Ishikawa (cell line): Measurements from ENCODE around the gene LIME1.

Source experiments
- EGR1 ChIP-seq: IDR thresholded peaks from 2 replicates; pipeline ENCODE4 v1.6.1; 2012
- EP300 ChIP-seq: IDR thresholded peaks from 2 replicates; pipeline ENCODE4 v1.6.1; 2012; ENCODE audit warnings: borderline replicate concordance
- FOXM1 ChIP-seq: IDR thresholded peaks from 2 replicates; pipeline ENCODE4 v1.6.1; 2012; ENCODE audit warnings: low read depth, borderline replicate concordance
- NFIC ChIP-seq: IDR thresholded peaks from 2 replicates; pipeline ENCODE4 v1.6.1; 2012
- RAD21 ChIP-seq: IDR thresholded peaks from 2 replicates; pipeline ENCODE4 v1.6.1; 2012; ENCODE audit warnings: low read depth
- TAF1 ChIP-seq: IDR thresholded peaks from 2 replicates; pipeline ENCODE4 v1.6.1; 2012; ENCODE audit warnings: low read depth, mild to moderate bottlenecking
- YY1 ChIP-seq: IDR thresholded peaks from 2 replicates; pipeline ENCODE4 v1.6.1; 2012; ENCODE audit warnings: low read depth
- TF ChIP-seq, protein P1 (sequence below): IDR thresholded peaks from 2 replicates; pipeline ENCODE4 v1.6.1; 2012
- TF ChIP-seq, protein P2 (sequence below): IDR thresholded peaks from 2 replicates; pipeline ENCODE4 v1.6.1; 2012
- TF ChIP-seq, protein P3 (sequence below): IDR thresholded peaks from 2 replicates; pipeline ENCODE4 v1.6.1; 2012; ENCODE audit warnings: low read depth, mild to moderate bottlenecking

DNA sequence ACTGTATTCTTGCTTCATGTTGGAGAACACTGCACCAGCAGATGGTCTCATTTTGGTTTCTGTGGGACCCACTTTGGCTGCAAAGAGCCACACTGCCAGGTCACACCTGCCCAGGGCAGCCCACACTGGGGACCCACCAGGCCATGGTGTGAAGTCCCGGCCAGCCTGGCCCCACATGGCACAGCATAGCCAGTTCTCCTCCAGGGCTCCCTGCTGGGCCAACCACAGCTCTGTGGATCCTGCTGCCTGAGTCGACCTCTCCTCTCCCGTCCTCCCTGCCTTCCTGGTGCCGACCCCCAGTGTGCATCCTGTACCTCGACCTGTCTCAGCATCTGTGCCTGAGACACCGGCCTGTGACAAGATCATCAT is 31.7 kb upstream of the LIME1 start:
- TF ChIP-seq EP300 (no peak), RAD21 (no peak), YY1 (no peak), NFIC (no peak), TAF1 (no peak), FOXM1 (no peak), EGR1 (no peak)
- TF ChIP-seq, protein P1, sequence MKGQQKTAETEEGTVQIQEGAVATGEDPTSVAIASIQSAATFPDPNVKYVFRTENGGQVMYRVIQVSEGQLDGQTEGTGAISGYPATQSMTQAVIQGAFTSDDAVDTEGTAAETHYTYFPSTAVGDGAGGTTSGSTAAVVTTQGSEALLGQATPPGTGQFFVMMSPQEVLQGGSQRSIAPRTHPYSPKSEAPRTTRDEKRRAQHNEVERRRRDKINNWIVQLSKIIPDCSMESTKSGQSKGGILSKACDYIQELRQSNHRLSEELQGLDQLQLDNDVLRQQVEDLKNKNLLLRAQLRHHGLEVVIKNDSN, result no peak
- TF ChIP-seq, protein P2, sequence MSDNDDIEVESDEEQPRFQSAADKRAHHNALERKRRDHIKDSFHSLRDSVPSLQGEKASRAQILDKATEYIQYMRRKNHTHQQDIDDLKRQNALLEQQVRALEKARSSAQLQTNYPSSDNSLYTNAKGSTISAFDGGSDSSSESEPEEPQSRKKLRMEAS, result no peak
- TF ChIP-seq, protein P3, sequence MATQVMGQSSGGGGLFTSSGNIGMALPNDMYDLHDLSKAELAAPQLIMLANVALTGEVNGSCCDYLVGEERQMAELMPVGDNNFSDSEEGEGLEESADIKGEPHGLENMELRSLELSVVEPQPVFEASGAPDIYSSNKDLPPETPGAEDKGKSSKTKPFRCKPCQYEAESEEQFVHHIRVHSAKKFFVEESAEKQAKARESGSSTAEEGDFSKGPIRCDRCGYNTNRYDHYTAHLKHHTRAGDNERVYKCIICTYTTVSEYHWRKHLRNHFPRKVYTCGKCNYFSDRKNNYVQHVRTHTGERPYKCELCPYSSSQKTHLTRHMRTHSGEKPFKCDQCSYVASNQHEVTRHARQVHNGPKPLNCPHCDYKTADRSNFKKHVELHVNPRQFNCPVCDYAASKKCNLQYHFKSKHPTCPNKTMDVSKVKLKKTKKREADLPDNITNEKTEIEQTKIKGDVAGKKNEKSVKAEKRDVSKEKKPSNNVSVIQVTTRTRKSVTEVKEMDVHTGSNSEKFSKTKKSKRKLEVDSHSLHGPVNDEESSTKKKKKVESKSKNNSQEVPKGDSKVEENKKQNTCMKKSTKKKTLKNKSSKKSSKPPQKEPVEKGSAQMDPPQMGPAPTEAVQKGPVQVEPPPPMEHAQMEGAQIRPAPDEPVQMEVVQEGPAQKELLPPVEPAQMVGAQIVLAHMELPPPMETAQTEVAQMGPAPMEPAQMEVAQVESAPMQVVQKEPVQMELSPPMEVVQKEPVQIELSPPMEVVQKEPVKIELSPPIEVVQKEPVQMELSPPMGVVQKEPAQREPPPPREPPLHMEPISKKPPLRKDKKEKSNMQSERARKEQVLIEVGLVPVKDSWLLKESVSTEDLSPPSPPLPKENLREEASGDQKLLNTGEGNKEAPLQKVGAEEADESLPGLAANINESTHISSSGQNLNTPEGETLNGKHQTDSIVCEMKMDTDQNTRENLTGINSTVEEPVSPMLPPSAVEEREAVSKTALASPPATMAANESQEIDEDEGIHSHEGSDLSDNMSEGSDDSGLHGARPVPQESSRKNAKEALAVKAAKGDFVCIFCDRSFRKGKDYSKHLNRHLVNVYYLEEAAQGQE, result no peak
